Midbrain (tissue), 1 donor: ENCODE measurements around the gene GCNT2.
"Not testable (repeated sequence)": the region's sequence is repeated elsewhere in the genome, so short reads cannot be mapped to it uniquely, and the experiment has no call there.

Experiments used
- DNase-seq: peaks from one replicate; lab custom pipeline; 2025; lab: John Stamatoyannopoulos, UW

GCNT2 gene

GRCh38 chr6:10610289-10610688 is 89.1 kb downstream of the GCNT2 start:
- DNase-seq, result no peak

- DNase-seq, result no peak
Observed at GRCh38 chr6:10612161-10612560, 91.0 kb downstream of the GCNT2 start.

- DNase-seq, result no peak
Observed at GRCh38 chr6:10613077-10613476, 91.9 kb downstream of the GCNT2 start.

- DNase-seq, result no peak
Observed at GRCh38 chr6:10613723-10614122, 92.6 kb downstream of the GCNT2 start.

GRCh38 chr6:10615675-10616074 is 94.5 kb downstream of the GCNT2 start:
- no peak for DNase-seq

- not testable (repeated sequence) for DNase-seq
Observed at GRCh38 chr6:10616266-10616665, 95.1 kb downstream of the GCNT2 start.

- no peak for DNase-seq
Observed at GRCh38 chr6:10617008-10617696, 96.0 kb downstream of the GCNT2 start.

- DNase-seq, result no peak
Observed at GRCh38 chr6:10618409-10618808, 97.3 kb downstream of the GCNT2 start.

GRCh38 chr6:10621213-10621612 is 100.1 kb downstream of the GCNT2 start:
- no peak for DNase-seq

- DNase-seq, result no peak
Observed at GRCh38 chr6:10621847-10622246, 100.7 kb downstream of the GCNT2 start.

- no peak for DNase-seq
Observed at GRCh38 chr6:10624836-10625235, 103.7 kb downstream of the GCNT2 start.

GRCh38 chr6:10626154-10626741 is 105.1 kb downstream of the GCNT2 start:
- no peak for DNase-seq

GRCh38 chr6:10627800-10628199 is 106.6 kb downstream of the GCNT2 start:
- no peak for DNase-seq

GRCh38 chr6:10630178-10630577 is 109.0 kb downstream of the GCNT2 start:
- no peak for DNase-seq

- no peak for DNase-seq
Observed at GRCh38 chr6:10633216-10633615, 112.1 kb downstream of the GCNT2 start.

GRCh38 chr6:10640412-10640811 is 119.3 kb downstream of the GCNT2 start:
- no peak for DNase-seq

GRCh38 chr6:10641528-10641927 is 120.4 kb downstream of the GCNT2 start:
- DNase-seq, result no peak

GRCh38 chr6:10643201-10643651 is 122.1 kb downstream of the GCNT2 start:
- DNase-seq, result no peak

- no peak for DNase-seq
Observed at GRCh38 chr6:10644225-10644624, 123.1 kb downstream of the GCNT2 start.

GRCh38 chr6:10655508-10656055 is 134.4 kb downstream of the GCNT2 start:
- DNase-seq, result no peak

GRCh38 chr6:10658910-10659698 is 138.0 kb downstream of the GCNT2 start:
- DNase-seq, result no peak

GRCh38 chr6:10659699-10660348 is 138.7 kb downstream of the GCNT2 start:
- no peak for DNase-seq
